Stimulated activated naive CD8-positive, alpha-beta T cell treated with anti-CD3 and anti-CD28 coated beads, Interleukin-15, amount 100 ng/mL, for 72 hours (primary cell): ENCODE measurements around the gene ERC2.
"Not testable (repeated sequence)": the region's sequence is repeated elsewhere in the genome, so short reads cannot be mapped to it uniquely, and the experiment has no call there.

Experiments
- ATAC-seq: fragments of 150-1000 bp; cut with Tn5 transposase; 2 replicates; pipeline ENCODE4 v1.10.0; 2021; ENCODE audit warnings: mild to moderate bottlenecking, moderate library complexity
- DNase-seq, 2 donors: peaks; one replicate each; pipeline ENCODE4 v3.0.0; 2021 to 2022
- H3K27ac Mint-ChIP-seq, 2 donors: one replicate each; pipeline ENCODE4 v1.8.0; 2022; ENCODE audit warnings: mild to moderate bottlenecking in 2 of 2, mixed read lengths in 2 of 2, moderate library complexity in 2 of 2
- H3K27me3 Mint-ChIP-seq: one replicate; pipeline ENCODE4 v1.8.0; 2022; ENCODE audit warnings: mixed read lengths
- H3K4me1 Mint-ChIP-seq: one replicate; pipeline ENCODE4 v1.8.0; 2022; ENCODE audit warnings: mild to moderate bottlenecking, mixed read lengths
- H3K4me3 Mint-ChIP-seq, 2 donors: one replicate each; pipeline ENCODE4 v1.8.0; 2022; ENCODE audit warnings: mild to moderate bottlenecking in 2 of 2, mixed read lengths in 2 of 2, moderate library complexity in 1 of 2
- H3K9me3 Mint-ChIP-seq, 2 donors: one replicate each; pipeline ENCODE4 v1.8.0; 2022; ENCODE audit warnings: mixed read lengths in 2 of 2

ERC2 gene

GRCh38 chr3:56102032-56102431 is 366.2 kb downstream of the ERC2 start:
- no peaks in the 10 kb centered on the region for H3K4me1 Mint-ChIP-seq
- ATAC-seq (no peak), DNase-seq (no peak)
- H3K27ac Mint-ChIP-seq: no peak overlapping the region
- no peaks in the 10 kb centered on the region for H3K9me3 Mint-ChIP-seq
- no peak overlapping the region for H3K4me3 Mint-ChIP-seq
- no peaks in the 10 kb centered on the region for H3K27me3 Mint-ChIP-seq

DNA sequence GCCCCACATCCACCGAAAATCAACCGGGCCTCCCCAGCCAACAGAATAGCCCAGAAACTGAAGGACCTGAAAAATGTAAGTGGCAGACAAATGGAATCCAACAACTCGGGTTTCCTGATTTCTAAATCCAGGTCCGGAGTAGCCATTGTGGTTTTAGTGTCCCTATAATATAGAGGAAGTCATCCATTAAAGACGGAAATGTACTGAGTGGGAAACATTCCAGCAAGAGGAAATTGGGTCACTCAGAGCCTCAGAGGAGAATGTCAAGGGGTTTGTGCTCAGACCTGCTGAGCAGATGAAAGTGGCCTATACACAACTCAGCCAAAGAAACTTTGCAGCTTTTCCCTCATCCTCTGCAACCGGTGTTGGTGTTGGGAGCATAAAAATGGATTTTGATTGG is 366.7 kb downstream of the ERC2 start:
- H3K27ac Mint-ChIP-seq: no peak overlapping the region
- H3K9me3 Mint-ChIP-seq: no peaks in the 10 kb centered on the region
- H3K4me3 Mint-ChIP-seq: no peak overlapping the region
- no peaks in the 10 kb centered on the region for H3K4me1 Mint-ChIP-seq
- no peaks in the 10 kb centered on the region for H3K27me3 Mint-ChIP-seq
- DNase-seq: no peak
- ATAC-seq: no peak

- H3K4me3 Mint-ChIP-seq: no peak overlapping the region
Observed at GRCh38 chr3:56096999-56097398, 371.3 kb downstream of the ERC2 start.

GRCh38 chr3:56094170-56094569 is 374.1 kb downstream of the ERC2 start:
- H3K4me3 Mint-ChIP-seq: no peak overlapping the region
- peak overlapping the region in 1 of 2 donors; percentile 20 for H3K27ac Mint-ChIP-seq
- ATAC-seq: no peak
- H3K4me1 Mint-ChIP-seq: no peaks in the 10 kb centered on the region
- H3K9me3 Mint-ChIP-seq: no peaks in the 10 kb centered on the region
- H3K27me3 Mint-ChIP-seq: no peaks in the 10 kb centered on the region
- no peak for DNase-seq

More at GRCh38 chr3:56096999-56097398, 371.3 kb downstream of the ERC2 start:
- DNase-seq (no peak), ATAC-seq (no peak)
- Mint-ChIP-seq H3K4me1 (no peaks in the 10 kb centered on the region), H3K27me3 (no peaks in the 10 kb centered on the region), H3K9me3 (no peaks in the 10 kb centered on the region), H3K27ac (no peak overlapping the region)

DNA sequence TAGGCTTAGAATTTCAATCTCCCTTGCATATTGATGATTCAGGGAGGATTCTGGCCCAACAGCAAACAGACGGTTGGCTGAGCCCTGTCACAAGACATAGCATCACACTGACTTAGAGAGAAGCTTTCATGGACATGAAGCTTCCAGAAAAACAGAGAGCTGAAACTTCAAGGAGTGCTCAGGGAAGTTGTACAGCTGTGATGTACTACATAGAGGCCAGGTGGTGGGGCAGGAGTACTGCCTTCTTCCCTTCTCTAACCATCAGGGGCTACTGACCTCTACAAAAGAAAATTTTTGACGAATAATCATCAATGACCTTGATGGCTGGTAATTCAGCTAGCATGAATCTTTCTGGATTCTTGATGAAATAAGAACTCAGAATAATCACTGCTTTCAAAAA is 378.5 kb downstream of the ERC2 start:
- no peak for ATAC-seq
- DNase-seq: no peak
- H3K4me1 Mint-ChIP-seq: no peaks in the 10 kb centered on the region
- H3K27ac Mint-ChIP-seq: no peak overlapping the region
- peaks cover 4 to 13% of the 10 kb centered on the region in 2 donors for H3K9me3 Mint-ChIP-seq
- no peaks in the 10 kb centered on the region for H3K27me3 Mint-ChIP-seq
- H3K4me3 Mint-ChIP-seq: no peak overlapping the region

DNA sequence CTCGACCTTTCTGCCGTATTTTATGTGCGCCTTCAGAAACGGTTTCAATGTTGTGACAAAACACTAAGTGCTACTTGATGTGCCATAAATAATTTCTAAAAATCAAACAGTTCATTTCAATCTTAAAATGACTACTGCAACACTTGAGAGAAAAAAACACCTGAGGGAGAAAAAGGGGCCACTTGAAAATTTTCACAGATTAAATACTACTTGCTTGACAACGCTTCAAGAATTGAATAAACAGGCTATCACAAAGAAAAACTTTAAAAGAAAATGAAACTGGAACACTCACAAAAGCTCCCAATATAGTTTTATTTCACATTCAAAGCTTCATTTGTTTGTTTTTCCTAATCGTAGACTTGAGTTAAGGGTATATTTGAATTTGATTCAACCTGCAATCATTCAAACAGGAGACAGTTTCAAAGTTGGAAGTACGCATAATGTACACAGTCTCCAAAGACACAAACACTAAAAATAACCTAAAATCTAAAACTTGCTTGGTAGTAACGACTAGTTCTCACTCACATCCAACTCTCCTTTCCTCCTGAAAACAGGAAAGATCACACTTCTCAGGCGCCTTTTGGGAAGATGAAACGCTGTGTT is 380.7 kb downstream of the ERC2 start:
- Mint-ChIP-seq H3K27me3 (no peaks in the 10 kb centered on the region), H3K4me3 (no peak overlapping the region), H3K27ac (no peak overlapping the region), H3K9me3 (peaks cover 8 to 17% of the 10 kb centered on the region in 2 donors), H3K4me1 (no peaks in the 10 kb centered on the region)
- ATAC-seq (no peak), DNase-seq (no peak)

- H3K27ac Mint-ChIP-seq: no peak overlapping the region
- no peaks in the 10 kb centered on the region for H3K4me1 Mint-ChIP-seq
- peaks cover 8 to 17% of the 10 kb centered on the region in 2 donors for H3K9me3 Mint-ChIP-seq
- H3K27me3 Mint-ChIP-seq: no peaks in the 10 kb centered on the region
- ATAC-seq: no peak
- no peak for DNase-seq
- H3K4me3 Mint-ChIP-seq: no peak overlapping the region
Observed at GRCh38 chr3:56086355-56086754, 381.9 kb downstream of the ERC2 start.

DNA sequence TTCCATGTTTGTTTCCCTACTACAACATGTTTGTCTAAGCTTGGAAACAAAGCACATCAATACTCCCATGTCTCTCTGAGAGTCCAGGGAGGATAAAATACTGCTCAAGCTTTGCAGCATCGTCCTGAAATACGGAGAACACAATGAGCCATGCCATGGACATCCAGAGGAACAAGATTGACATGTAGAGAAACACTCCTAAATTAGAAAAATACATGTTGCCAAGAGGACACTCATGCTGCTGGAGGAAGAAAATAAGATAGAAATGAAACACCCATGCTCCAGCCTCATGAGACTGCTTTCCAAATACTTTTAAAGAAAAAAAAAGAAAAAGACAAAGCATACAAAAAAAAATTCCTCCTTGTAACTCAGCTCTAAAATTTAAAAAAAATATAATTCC is 387.0 kb downstream of the ERC2 start:
- Mint-ChIP-seq H3K9me3 (peaks cover 8 to 9% of the 10 kb centered on the region in 2 donors), H3K4me3 (no peak overlapping the region), H3K27me3 (no peaks in the 10 kb centered on the region), H3K4me1 (no peaks in the 10 kb centered on the region), H3K27ac (no peak overlapping the region)
- ATAC-seq: no peak
- no peak for DNase-seq

DNA sequence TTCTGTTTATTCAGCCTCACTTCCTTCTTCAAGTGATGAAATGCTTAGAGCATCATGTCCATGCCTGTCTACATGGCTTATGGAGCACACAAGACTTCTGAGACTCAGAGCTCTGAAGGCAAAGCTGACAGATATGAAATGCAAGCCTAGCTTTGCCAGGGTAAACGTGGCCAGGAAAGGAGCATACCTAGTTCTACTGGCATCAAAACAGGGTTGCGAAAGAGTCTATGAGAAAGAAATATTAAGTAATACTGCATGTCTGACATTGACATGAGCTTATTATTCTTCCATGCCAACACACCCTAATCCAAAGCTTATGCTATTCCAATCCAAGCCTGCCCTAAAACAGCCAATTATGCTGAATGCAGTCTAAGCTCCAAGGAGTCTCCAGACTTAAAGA is 391.5 kb downstream of the ERC2 start:
- H3K4me3 Mint-ChIP-seq: no peak overlapping the region
- no peak for ATAC-seq
- H3K9me3 Mint-ChIP-seq: no peaks in the 10 kb centered on the region
- H3K27ac Mint-ChIP-seq: no peak overlapping the region
- no peak for DNase-seq
- no peaks in the 10 kb centered on the region for H3K4me1 Mint-ChIP-seq
- H3K27me3 Mint-ChIP-seq: no peaks in the 10 kb centered on the region

- Mint-ChIP-seq H3K9me3 (no peaks in the 10 kb centered on the region), H3K27me3 (no peaks in the 10 kb centered on the region), H3K27ac (no peak overlapping the region), H3K4me1 (no peaks in the 10 kb centered on the region), H3K4me3 (no peak overlapping the region)
- ATAC-seq (no peak), DNase-seq (no peak)
Observed at GRCh38 chr3:56075089-56075488, 393.2 kb downstream of the ERC2 start.

DNA sequence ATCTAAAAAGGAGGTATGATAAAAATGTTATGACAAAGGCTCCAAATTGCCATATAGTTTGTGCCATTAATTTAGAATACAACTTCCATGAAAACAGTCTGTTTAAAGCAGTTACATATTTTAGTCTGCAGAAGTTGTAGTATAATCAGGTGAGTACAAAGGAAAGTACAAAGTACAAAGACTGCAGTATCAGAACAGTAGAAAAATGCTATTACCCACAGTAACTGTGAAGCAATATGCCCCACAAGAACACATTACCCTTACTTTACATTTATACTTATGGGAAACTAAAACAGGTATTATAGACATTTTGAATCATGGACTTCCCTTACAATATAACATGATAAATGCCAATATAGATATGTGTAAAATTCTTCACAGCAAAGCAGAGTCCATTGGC is 398.5 kb downstream of the ERC2 start:
- H3K4me1 Mint-ChIP-seq: no peaks in the 10 kb centered on the region
- no peak for ATAC-seq
- no peak overlapping the region for H3K4me3 Mint-ChIP-seq
- no peaks in the 10 kb centered on the region for H3K27me3 Mint-ChIP-seq
- no peak overlapping the region for H3K27ac Mint-ChIP-seq
- peaks cover 9 to 27% of the 10 kb centered on the region in 2 donors for H3K9me3 Mint-ChIP-seq
- DNase-seq: no peak

DNA sequence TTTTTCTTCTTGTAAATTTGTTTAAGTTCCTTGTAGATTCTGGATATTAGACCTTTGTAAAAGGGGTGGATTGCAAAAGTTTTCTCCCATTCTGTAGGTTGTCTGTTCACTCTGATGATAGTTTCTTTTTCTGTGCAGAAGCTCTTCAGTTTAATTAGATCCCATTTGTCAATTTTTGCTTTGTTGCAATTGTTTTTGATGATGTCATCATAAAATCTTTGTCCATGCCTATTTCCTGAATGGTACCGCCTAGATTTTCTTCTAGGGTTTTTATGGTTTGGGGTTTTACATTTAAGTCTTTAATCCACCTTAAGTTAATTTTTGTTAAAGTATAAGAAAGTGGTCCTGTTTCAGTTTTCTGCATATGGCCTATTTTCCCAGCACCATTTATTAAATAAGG is 401.9 kb downstream of the ERC2 start:
- H3K27me3 Mint-ChIP-seq, H3K4me1 Mint-ChIP-seq, DNase-seq, ATAC-seq, H3K4me3 Mint-ChIP-seq, H3K27ac Mint-ChIP-seq: not testable (repeated sequence)
- H3K9me3 Mint-ChIP-seq: peaks cover 9 to 27% of the 10 kb centered on the region in 2 donors

DNA sequence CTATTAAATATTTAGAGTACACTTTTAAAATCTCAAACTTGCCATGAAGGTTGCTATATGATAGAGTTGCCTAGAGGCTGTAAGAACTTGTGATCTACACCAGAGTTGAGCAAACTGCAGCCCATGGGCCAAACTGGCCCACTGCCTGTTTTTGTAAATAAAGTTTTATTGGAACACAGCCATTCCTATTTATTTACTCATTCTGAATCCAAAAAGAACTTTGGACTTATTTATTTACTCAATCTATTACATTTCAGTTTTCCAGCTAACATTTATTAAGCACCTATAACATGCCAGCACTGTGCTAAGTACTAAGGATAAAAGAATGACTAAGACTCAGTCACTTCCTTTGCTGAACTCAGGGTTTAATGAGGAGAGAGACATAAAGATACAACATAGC is 403.6 kb downstream of the ERC2 start:
- no peak for DNase-seq
- Mint-ChIP-seq H3K4me3 (no peak overlapping the region), H3K9me3 (peaks cover 9 to 27% of the 10 kb centered on the region in 2 donors), H3K27me3 (no peaks in the 10 kb centered on the region), H3K27ac (no peak overlapping the region), H3K4me1 (no peaks in the 10 kb centered on the region)
- ATAC-seq: no peak

- Mint-ChIP-seq H3K27ac (no peak overlapping the region), H3K4me1 (no peaks in the 10 kb centered on the region), H3K4me3 (no peak overlapping the region), H3K27me3 (no peaks in the 10 kb centered on the region), H3K9me3 (peaks cover 0 to 10% of the 10 kb centered on the region in 2 donors)
- DNase-seq (no peak), ATAC-seq (no peak)
Observed at GRCh38 chr3:56061279-56061626, 407.0 kb downstream of the ERC2 start.

- no peak overlapping the region for H3K4me3 Mint-ChIP-seq
- H3K9me3 Mint-ChIP-seq: peaks cover 0 to 4% of the 10 kb centered on the region in 2 donors
- DNase-seq: no peak
- H3K4me1 Mint-ChIP-seq: no peaks in the 10 kb centered on the region
- ATAC-seq: no peak
- no peaks in the 10 kb centered on the region for H3K27me3 Mint-ChIP-seq
- H3K27ac Mint-ChIP-seq: no peak overlapping the region
Observed at GRCh38 chr3:56060521-56061278, 407.6 kb downstream of the ERC2 start.

DNA sequence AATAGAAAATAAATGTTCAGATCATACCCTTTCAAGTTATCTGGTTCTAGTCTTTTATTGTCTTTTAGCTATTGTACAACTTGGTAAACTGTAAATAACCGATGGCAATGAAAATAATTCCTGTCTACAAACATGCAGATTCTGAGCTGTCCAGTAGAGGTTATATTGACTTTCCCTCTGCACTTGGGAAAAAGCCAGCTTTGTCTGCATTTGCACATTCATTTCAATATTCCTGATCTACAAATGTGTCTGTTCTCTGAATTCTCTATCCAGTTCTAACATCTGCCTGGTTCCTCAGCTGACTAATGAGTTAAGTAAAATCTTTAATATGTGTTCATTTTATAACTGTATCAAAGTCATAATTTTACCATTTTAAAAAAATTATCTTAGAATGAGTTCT is 408.5 kb downstream of the ERC2 start:
- H3K9me3 Mint-ChIP-seq: no peaks in the 10 kb centered on the region
- no peak for ATAC-seq
- H3K4me3 Mint-ChIP-seq: no peak overlapping the region
- no peaks in the 10 kb centered on the region for H3K27me3 Mint-ChIP-seq
- no peaks in the 10 kb centered on the region for H3K4me1 Mint-ChIP-seq
- no peak overlapping the region for H3K27ac Mint-ChIP-seq
- DNase-seq: no peak

DNA sequence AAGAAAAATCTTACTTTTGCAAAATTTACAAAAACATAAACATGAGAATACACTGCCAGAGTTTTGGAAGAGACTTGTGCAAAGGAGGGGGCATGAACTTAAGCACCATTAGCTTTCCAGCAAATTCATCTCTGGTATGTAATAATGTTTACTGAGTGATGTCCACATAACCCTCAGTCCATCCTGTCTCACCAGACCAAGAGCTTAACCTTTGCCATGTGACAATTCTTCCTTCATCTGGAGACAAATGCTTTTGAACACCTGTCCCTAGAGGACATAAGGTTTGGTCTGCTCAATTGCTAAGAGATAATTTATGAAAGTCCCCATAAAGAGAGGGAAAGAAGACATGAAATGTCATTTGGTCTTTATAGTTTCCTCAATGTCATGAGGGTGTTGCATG is 412.3 kb downstream of the ERC2 start:
- ATAC-seq (no peak), DNase-seq (no peak)
- no peaks in the 10 kb centered on the region for H3K27me3 Mint-ChIP-seq
- no peaks in the 10 kb centered on the region for H3K9me3 Mint-ChIP-seq
- H3K27ac Mint-ChIP-seq: no peak overlapping the region
- H3K4me3 Mint-ChIP-seq: no peak overlapping the region
- no peaks in the 10 kb centered on the region for H3K4me1 Mint-ChIP-seq
